Keratinocyte (primary cell): Measurements from ENCODE around the gene MAP3K9. TPM values are rescaled to one million over a fixed set of nuclear protein-coding genes. Genes with fewer than 3 reads are reported as not detected.

ENCODE experiments used
- DNase-seq: peaks from one replicate; pipeline ENCODE4 v3.0.0-alpha.2; 2011; ENCODE audit warnings: low read depth, missing footprints, low spot score
- FAIRE-seq: peaks from 2 replicates; lab custom pipeline; 2011; peaks lifted over from hg19 to GRCh38; lab: Jason Lieb, UNC
- H2AFZ ChIP-seq: 2 replicates; pipeline ENCODE4 v1.6.0; 2012; ENCODE audit warnings: low read length, control low read depth, inconsistent platforms; ENCODE audit not compliant: control insufficient read depth
- H3K27ac ChIP-seq: 2 replicates; pipeline ENCODE4 v1.5.1; 2011; ENCODE audit warnings: low read length; ENCODE audit not compliant: control insufficient read depth, insufficient read depth
- H3K27me3 ChIP-seq: 3 replicates; pipeline ENCODE4 v1.6.0; 2011; ENCODE audit warnings: low read length; ENCODE audit not compliant: control insufficient read depth, insufficient read depth; ENCODE audit errors: extremely low read depth
- H3K36me3 ChIP-seq, 2 experiments: 2 replicates in 1 of 2; 3 replicates in 1 of 2; pipeline ENCODE4 v1.5.1; 2011; ENCODE audit warnings: low read length in 2 of 2, mild to moderate bottlenecking in 1 of 2; ENCODE audit not compliant: control insufficient read depth in 2 of 2, insufficient read depth in 2 of 2; ENCODE audit errors: extremely low read depth in 1 of 2
- H3K4me1 ChIP-seq: 3 replicates; pipeline ENCODE4 v1.5.1; 2011; ENCODE audit warnings: low read length; ENCODE audit not compliant: control insufficient read depth, insufficient read depth; ENCODE audit errors: extremely low read depth
- H3K4me2 ChIP-seq: 3 replicates; pipeline ENCODE4 v1.6.0; 2011; ENCODE audit warnings: low read depth, low read length; ENCODE audit not compliant: control insufficient read depth, insufficient read depth; ENCODE audit errors: extremely low read depth
- H3K4me3 ChIP-seq, 3 experiments: fragments of 200-600 bp in 1 of 3; sonication (generic) in 1 of 3; 2 replicates in 2 of 3; 3 replicates in 1 of 3; pipeline ENCODE4 v1.5.1; 2011 to 2016; ENCODE audit warnings: low read length in 3 of 3, mild to moderate bottlenecking in 3 of 3, control low read depth in 2 of 3, inconsistent platforms in 1 of 3, low read depth in 1 of 3, mixed read lengths in 1 of 3, mixed run types in 1 of 3, moderate library complexity in 1 of 3; ENCODE audit not compliant: control insufficient read depth in 2 of 3, insufficient read depth in 2 of 3; ENCODE audit errors: extremely low read depth in 1 of 3
- H3K79me2 ChIP-seq: 2 replicates; pipeline ENCODE4 v1.6.0; 2012; ENCODE audit warnings: low read length; ENCODE audit not compliant: control insufficient read depth, insufficient read depth
- H3K9ac ChIP-seq: 3 replicates; pipeline ENCODE4 v1.6.0; 2011; ENCODE audit warnings: low read length; ENCODE audit not compliant: control insufficient read depth, insufficient read depth; ENCODE audit errors: extremely low read depth
- H3K9me1 ChIP-seq: 3 replicates; pipeline ENCODE4 v1.6.0; 2011; ENCODE audit warnings: low read length; ENCODE audit not compliant: control insufficient read depth, insufficient read depth; ENCODE audit errors: extremely low read depth
- H3K9me3 ChIP-seq: 2 replicates; pipeline ENCODE4 v1.5.1; 2012; ENCODE audit warnings: low read depth, low read length; ENCODE audit not compliant: control insufficient read depth
- H4K20me1 ChIP-seq: 3 replicates; pipeline ENCODE4 v1.6.0; 2011; ENCODE audit warnings: low read length; ENCODE audit not compliant: control insufficient read depth, insufficient read depth; ENCODE audit errors: extremely low read depth
- CTCF ChIP-seq, 3 experiments: IDR thresholded peaks in 1 of 3; conservative IDR thresholded peaks in 1 of 3; optimal IDR thresholded peaks in 1 of 3; 2 replicates in 2 of 3; 3 replicates in 1 of 3; pipeline versions ENCODE3 to v1.5.1; 2011; ENCODE audit warnings: low read length in 3 of 3, mild to moderate bottlenecking in 3 of 3, moderate library complexity in 2 of 3, control low read depth in 1 of 3, inconsistent platforms in 1 of 3; ENCODE audit not compliant: insufficient read depth in 2 of 3; ENCODE audit errors: extremely low read depth in 1 of 3
- EZH2 ChIP-seq: IDR thresholded peaks from one replicate; pipeline ENCODE4 v1.6.1; 2012; ENCODE audit warnings: inconsistent platforms, mild to moderate bottlenecking, low read length, moderate library complexity
- dilution Hi-C: fragments of 300-500 bp; cut with MboI; formaldehyde crosslinking; loops from one replicate; pipeline ENCODE4 v1.7.0; 2020; ENCODE audit warnings: low sequenced_read_pairs; ENCODE audit not compliant: extremely low pct_ligation_motif_present
- polyA plus RNA-seq, 5 experiments: library from polyadenylated mRNA; depleted of rRNA in 3 of 5; stranded (reverse) in 3 of 5; stranded (forward) in 1 of 5; unstranded in 1 of 5; fragments of >200 nt; gene quantifications; 1 replicate in 1 of 5; 2 replicates in 3 of 5; 3 replicates in 1 of 5; pipeline versions ENCODE4 v1.2.1 to v1.2.3, GENCODE V29; 2011 to 2012; ENCODE audit warnings: missing spikeins in 2 of 5, low read depth in 1 of 5, low replicate concordance in 1 of 5

Gene MAP3K9
- polyA plus RNA-seq, 1 donor (not counting 4 experiments of a cell fraction or from before 2014, with no cell fraction given): 7.2 TPM

- H3K79me2 ChIP-seq: peaks cover 48% of the 10 kb centered on the region
- peak overlapping the region; percentile 43 for H3K4me2 ChIP-seq
- peaks cover 2% of the 10 kb centered on the region for H4K20me1 ChIP-seq
- TF ChIP-seq CTCF (optimal IDR thresholded peaks at IDR 0.05 in 1 of 3, IDR thresholded peaks at IDR 0.05 in 1 of 3, conservative IDR thresholded peaks at IDR 0.05 in 1 of 3; ENCODE audit: extremely low read depth in 1 of 3, insufficient read depth in 2 of 3, low read length in 3 of 3): no peak
- no peak for TF ChIP-seq EZH2
- H3K27me3 ChIP-seq: no peaks in the 10 kb centered on the region
- peaks cover 45% of the 10 kb centered on the region for H3K4me1 ChIP-seq
- peaks cover 6% of the 10 kb centered on the region for H3K9me1 ChIP-seq
- H2AFZ ChIP-seq: no peak overlapping the region
- no peak overlapping the region for H3K27ac ChIP-seq
- no peaks in the 10 kb centered on the region for H3K9me3 ChIP-seq
- no peak overlapping the region for H3K9ac ChIP-seq
- DNase-seq: no peak
- peaks cover 17 to 29% of the 10 kb centered on the region in 2 experiments for H3K36me3 ChIP-seq
- H3K4me3 ChIP-seq: no peak overlapping the region
- dilution Hi-C loops: no loop called here
- FAIRE-seq: no peak
Measured at GRCh38 chr14:70788898-70789297, 20.4 kb downstream of the MAP3K9 start.

- dilution Hi-C loops: no loop called here
- Histone ChIP-seq H3K9ac (no peak overlapping the region), H3K27ac (peak overlapping the region; percentile 1), H3K9me3 (no peaks in the 10 kb centered on the region), H3K9me1 (peaks cover 6% of the 10 kb centered on the region), H3K4me2 (peak overlapping the region; percentile 38), H3K79me2 (peaks cover 44% of the 10 kb centered on the region), H2AFZ (no peak overlapping the region), H3K36me3 (peaks cover 3 to 14% of the 10 kb centered on the region in 2 experiments), H3K4me3 (no peak overlapping the region), H3K4me1 (peaks cover 72% of the 10 kb centered on the region), H4K20me1 (peaks cover 2% of the 10 kb centered on the region), H3K27me3 (no peaks in the 10 kb centered on the region)
- peak; percentile 83 for FAIRE-seq
- TF ChIP-seq CTCF (optimal IDR thresholded peaks at IDR 0.05 in 1 of 3, IDR thresholded peaks at IDR 0.05 in 1 of 3, conservative IDR thresholded peaks at IDR 0.05 in 1 of 3; ENCODE audit: extremely low read depth in 1 of 3, insufficient read depth in 2 of 3, low read length in 3 of 3) (no peak), EZH2 (no peak)
- no peak for DNase-seq
Measured at GRCh38 chr14:70785556-70785955, 23.8 kb downstream of the MAP3K9 start.
